ENCODE results near the gene POU2F1.

The POU2F1 gene

DNA sequence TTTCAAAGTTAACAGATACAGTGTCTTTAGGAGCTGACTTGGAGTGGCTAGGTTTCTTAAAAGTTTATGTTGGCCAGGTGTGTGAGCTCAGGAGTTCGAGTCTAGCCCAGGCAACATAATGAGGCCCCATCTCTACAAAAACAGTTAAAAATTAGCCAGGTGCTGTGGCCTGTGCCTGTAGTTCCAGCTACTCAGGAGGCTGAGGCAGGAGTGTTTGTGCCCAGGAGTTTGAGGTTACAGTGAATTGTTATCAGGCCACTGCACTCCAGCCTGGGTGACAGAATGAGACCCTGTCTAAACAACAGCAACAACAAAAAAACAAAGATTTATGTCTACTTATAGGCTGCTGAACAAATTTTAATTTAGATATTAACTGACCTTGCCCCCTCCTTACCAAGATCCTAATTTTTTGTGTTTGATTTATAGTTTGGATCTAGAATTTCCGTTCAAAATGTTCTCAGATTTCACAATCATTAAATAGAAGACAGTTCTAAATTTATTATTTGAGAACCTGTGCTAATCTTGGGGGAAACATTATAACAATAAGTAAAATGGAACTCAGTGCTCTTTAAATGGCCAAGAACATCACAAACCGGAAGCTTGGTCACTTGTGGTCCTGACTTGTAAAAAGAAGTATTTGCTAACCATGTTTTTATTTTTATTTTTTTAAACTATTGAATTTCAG, 67.8 kb downstream of the POU2F1 start:
- Mint-ChIP-seq H3K27me3 (no peaks in the 10 kb centered on the region), H3K36me3 (peaks cover 6% of the 10 kb centered on the region), H3K9me3 (peaks cover 2% of the 10 kb centered on the region), H3K27ac (no peak overlapping the region), H3K4me3 (no peak overlapping the region), H3K4me1 (peaks cover 38% of the 10 kb centered on the region)
- no peak for ATAC-seq (ENCODE audit: low read depth)
- DNase-seq (ENCODE audit: low spot score in 2 of 2), result no peak

DNA sequence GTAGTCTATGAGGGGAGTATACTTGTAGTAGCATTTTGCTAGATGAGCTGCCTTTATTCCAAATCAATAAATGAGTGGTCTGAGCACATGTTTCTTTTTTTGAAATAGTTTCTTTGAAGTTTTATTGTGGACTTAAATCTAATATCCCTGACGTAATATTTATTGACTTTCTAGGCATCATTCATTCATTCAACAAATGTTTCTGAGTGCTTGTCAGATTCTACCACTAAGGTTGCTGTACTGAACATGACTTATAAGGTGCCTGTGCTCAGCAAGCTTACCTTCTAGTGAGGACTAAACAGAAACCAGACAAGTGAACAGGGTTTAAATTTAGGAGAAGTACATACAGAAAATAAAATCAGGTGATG, 68.4 kb downstream of the POU2F1 start:
- Mint-ChIP-seq H3K36me3 (peaks cover 9% of the 10 kb centered on the region), H3K4me1 (peaks cover 41% of the 10 kb centered on the region), H3K27me3 (no peaks in the 10 kb centered on the region), H3K9me3 (peaks cover 2% of the 10 kb centered on the region), H3K4me3 (no peak overlapping the region), H3K27ac (no peak overlapping the region)
- ATAC-seq (ENCODE audit: low read depth) (no peak), DNase-seq (ENCODE audit: low spot score in 2 of 2) (no peak)

DNA sequence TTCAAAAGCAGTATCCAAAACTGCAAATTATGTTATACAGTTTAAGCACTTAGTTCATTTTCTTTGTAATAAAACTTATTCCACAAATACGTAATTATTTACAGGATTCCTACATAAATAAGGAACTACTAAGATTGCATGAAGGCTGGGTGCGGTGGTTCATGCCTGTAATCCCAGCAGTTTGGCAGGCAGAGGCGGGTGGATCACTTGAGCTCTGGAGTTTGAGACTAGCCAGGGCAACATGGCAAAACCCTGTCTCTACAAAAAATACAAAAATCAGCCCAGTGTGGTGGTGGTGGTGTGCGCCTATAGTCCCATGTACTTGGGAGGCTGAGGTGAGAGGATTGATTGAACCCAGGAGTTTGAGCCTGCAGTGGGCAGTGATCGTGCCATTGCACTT, 69.3 kb downstream of the POU2F1 start:
- peaks cover 12% of the 10 kb centered on the region for H3K36me3 Mint-ChIP-seq
- peaks cover 46% of the 10 kb centered on the region for H3K4me1 Mint-ChIP-seq
- H3K4me3 Mint-ChIP-seq, result no peak overlapping the region
- no peaks in the 10 kb centered on the region for H3K27me3 Mint-ChIP-seq
- H3K27ac Mint-ChIP-seq, result no peak overlapping the region
- DNase-seq (ENCODE audit: low spot score in 2 of 2), result no peak
- ATAC-seq (ENCODE audit: low read depth), result no peak
- H3K9me3 Mint-ChIP-seq, result peaks cover 3% of the 10 kb centered on the region

DNA sequence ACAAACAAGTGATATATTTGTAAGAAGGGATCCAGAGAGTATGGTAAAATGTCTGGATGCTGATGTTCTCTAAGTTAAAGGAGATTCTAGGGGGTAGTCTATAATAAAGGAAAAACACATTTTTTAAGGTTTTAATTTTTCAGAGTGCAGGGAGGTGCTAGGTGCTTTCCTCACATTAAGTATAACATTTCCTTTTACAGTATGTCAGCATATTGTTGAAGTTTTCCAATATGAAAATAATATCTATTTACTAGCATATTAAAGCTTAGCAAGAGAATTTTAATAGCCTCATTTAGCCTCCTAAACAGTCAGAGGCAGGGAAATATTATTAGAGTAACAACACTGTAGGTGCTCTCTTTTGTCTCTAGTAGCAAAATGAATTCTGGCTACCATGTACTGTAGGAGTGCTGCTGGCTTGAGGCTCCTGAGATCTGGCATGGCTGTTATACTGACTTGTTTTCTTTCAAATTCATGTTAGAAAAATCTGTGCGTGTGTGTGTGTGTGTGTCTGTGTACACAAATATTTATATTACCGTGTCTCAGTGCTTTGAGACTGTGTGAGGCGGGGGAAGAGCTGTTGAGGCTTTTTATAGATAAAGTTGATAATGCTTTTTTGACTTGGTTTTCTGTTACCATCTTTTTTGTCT, 71.0 kb downstream of the POU2F1 start:
- Mint-ChIP-seq H3K9me3 (peaks cover 7% of the 10 kb centered on the region), H3K27me3 (no peaks in the 10 kb centered on the region), H3K27ac (peak overlapping the region; percentile 38), H3K4me1 (peaks cover 40% of the 10 kb centered on the region), H3K36me3 (peaks cover 12% of the 10 kb centered on the region), H3K4me3 (no peak overlapping the region)
- DNase-seq (ENCODE audit: low spot score in 2 of 2), result no peak
- no peak for ATAC-seq (ENCODE audit: low read depth)

DNA sequence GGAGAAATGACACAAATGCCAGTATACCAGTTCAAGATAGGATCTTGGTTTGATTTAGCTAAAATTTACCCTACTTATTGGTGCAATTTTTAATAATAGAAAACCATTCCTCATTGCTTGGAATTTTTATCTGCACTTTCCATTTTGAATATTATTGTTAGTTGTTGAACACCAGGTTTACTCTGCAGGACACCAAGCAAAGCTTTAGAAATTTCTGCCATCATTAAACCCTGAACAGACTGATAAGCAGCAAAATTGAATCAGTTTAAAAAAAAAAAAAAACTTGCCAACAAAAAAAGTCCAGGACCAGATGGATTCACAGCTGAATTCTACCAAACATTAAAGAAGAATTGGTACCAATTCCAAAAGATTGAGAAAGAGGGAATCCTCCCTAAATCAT, 71.5 kb downstream of the POU2F1 start:
- ATAC-seq (ENCODE audit: low read depth) (no peak), DNase-seq (ENCODE audit: low spot score in 2 of 2) (no peak)
- Mint-ChIP-seq H3K27me3 (no peaks in the 10 kb centered on the region), H3K36me3 (peaks cover 12% of the 10 kb centered on the region), H3K4me1 (peaks cover 38% of the 10 kb centered on the region), H3K9me3 (peaks cover 7% of the 10 kb centered on the region), H3K27ac (peak overlapping the region; percentile 38), H3K4me3 (no peak overlapping the region)

DNA sequence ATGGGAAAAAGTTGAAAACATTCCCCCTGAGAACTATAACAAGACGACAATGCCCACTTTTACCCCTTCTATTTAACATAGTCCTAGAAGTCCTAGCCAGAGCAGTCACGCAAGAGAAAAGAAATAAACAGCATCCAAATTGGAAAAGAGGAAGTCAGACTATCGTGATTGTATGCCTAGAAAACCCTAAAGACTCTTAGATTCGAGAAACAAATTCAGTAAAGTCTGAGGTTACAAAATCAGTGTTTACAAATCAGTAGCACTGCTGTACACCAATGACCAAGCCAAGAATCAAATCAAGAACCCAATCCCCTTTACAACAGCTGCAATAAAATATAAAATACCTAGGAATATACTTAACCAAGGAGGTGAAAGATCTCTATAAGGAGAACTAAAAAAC, 72.4 kb downstream of the POU2F1 start:
- Mint-ChIP-seq H3K4me1 (peaks cover 36% of the 10 kb centered on the region), H3K4me3 (no peak overlapping the region), H3K9me3 (peaks cover 7% of the 10 kb centered on the region), H3K27me3 (no peaks in the 10 kb centered on the region), H3K27ac (peak overlapping the region; percentile 7), H3K36me3 (peaks cover 13% of the 10 kb centered on the region)
- DNase-seq (ENCODE audit: low spot score in 2 of 2) (no peak), ATAC-seq (ENCODE audit: low read depth) (no peak)

DNA sequence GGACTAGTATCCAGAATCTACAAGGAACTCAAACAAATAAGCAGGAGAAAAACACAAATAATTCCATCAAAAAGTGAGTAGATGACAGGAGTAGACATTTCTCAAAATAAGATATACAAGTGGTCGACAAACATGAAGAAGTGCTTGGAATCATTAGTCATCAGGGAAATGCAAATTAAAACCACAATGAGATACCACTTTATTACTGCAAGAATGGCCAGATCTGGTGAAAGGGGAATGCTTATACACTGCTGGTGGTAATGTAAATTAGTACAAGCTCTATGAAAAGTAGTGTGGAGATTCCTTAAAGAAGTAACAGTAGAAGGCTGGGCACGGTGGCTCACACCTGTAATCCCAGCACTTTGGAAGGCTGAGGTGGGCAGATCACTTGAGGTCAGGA, 73.8 kb downstream of the POU2F1 start:
- Mint-ChIP-seq H3K36me3 (peaks cover 13% of the 10 kb centered on the region), H3K4me3 (no peak overlapping the region)
- no peak for ATAC-seq (ENCODE audit: low read depth)

DNA sequence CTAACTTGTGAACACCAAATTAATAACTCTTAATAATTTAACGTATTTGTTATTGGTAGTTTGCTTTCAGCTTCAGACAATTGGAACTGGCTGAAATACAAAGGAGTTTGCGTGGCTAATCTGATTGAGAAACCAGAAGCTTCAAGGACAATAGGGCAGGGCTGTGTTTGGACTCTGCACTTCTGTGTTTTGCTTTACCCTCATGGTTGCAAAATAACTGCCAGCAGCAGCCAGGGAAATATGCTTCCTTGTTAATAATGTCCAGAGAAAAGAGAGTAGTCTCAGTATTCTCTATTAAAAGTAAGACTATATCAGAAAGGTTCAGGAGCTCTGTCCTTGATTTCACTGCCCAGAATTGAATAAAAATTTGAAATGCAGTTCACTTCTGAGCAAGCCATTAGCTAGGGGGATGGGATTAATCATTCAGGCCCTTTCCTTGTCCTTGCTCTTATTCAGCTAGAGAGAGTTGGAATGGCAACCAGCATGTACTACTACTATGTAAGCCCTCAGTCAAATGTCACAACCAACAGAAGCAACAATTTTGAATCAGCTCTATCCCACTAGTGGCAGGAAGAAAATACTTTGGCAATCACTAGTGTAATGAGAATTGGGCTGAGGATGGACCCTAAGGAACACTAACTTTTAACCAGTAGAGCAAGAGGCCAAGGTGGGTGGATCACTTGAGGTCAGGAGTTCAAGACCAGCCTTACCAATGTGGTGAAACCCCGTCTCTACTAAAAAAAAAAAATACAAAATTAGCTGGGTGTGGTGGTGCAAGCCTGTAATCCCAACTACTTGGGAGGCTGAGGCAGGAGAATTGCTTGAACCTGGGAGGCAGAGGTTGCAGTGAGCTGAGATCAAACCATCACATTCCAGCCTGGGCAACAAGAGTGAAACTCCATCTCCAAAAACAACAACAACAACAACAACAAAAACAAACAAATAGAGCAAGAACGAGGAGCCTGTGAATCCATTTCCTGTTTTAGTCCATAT, 76.8 kb downstream of the POU2F1 start:
- DNase-seq (ENCODE audit: low spot score in 2 of 2), result no peak

More for the DNA sequence above, 73.8 kb downstream of the POU2F1 start:
- no peaks in the 10 kb centered on the region for H3K27me3 Mint-ChIP-seq
- no peak overlapping the region for H3K27ac Mint-ChIP-seq
- H3K9me3 Mint-ChIP-seq, result peaks cover 7% of the 10 kb centered on the region
- peaks cover 31% of the 10 kb centered on the region for H3K4me1 Mint-ChIP-seq
- DNase-seq (ENCODE audit: low spot score in 2 of 2), result no peak

DNA sequence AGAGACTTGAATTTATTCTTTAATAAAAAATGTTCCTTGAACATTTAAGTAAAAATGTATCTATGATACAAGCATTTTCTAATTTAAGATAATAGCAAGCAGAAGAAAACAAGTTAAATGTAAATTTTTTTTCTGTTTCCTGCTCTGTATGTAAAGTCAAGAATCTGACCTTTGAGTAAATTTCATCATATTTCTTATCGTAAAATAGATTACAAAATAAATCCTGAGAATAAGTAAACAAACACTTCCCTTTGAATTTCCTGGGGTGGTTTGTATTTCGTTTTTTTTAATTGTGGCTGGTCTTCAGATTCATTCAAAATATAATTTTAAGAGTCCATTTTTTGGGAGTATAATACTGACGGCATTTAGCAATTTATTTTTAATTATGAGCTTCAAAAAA, 77.6 kb downstream of the POU2F1 start:
- peaks cover 5% of the 10 kb centered on the region for H3K9me3 Mint-ChIP-seq
- H3K4me3 Mint-ChIP-seq, result no peak overlapping the region
- DNase-seq (ENCODE audit: low spot score in 2 of 2), result no peak
- ATAC-seq (ENCODE audit: low read depth), result no peak
- H3K4me1 Mint-ChIP-seq, result peaks cover 26% of the 10 kb centered on the region
- H3K36me3 Mint-ChIP-seq, result peaks cover 11% of the 10 kb centered on the region
- H3K27ac Mint-ChIP-seq, result no peak overlapping the region
- no peaks in the 10 kb centered on the region for H3K27me3 Mint-ChIP-seq

More for the DNA sequence above, 76.8 kb downstream of the POU2F1 start:
- H3K27ac Mint-ChIP-seq, result no peak overlapping the region
- H3K36me3 Mint-ChIP-seq, result peaks cover 15% of the 10 kb centered on the region
- peaks cover 34% of the 10 kb centered on the region for H3K4me1 Mint-ChIP-seq
- no peaks in the 10 kb centered on the region for H3K27me3 Mint-ChIP-seq
- H3K9me3 Mint-ChIP-seq, result peaks cover 5% of the 10 kb centered on the region
- no peak for ATAC-seq (ENCODE audit: low read depth)
- H3K4me3 Mint-ChIP-seq, result no peak overlapping the region

DNA sequence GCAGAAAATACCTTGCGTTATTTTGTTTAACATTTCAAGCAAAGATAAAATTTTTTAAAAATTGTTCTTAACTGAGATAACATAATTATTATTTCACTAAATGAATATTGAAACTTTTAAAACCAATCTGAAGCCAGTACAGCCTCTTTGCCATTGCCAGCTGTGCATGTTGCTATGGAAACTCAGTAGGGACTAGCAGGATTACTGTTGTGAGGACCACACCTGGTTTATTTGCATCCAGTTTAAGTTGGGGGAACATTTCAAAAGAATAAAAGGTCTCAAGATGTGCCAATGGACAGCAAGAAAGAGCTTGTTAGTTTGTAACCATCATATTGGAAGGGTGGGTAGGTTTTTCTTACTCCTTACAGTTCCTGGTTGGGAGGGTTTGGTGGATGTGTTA, 80.7 kb downstream of the POU2F1 start:
- H3K4me3 Mint-ChIP-seq, result no peak overlapping the region
- H3K27me3 Mint-ChIP-seq, result no peaks in the 10 kb centered on the region
- peaks cover 5% of the 10 kb centered on the region for H3K36me3 Mint-ChIP-seq
- peaks cover 15% of the 10 kb centered on the region for H3K4me1 Mint-ChIP-seq
- peak overlapping the region; percentile 82 for H3K27ac Mint-ChIP-seq
- no peak for DNase-seq (ENCODE audit: low spot score in 2 of 2)
- ATAC-seq (ENCODE audit: low read depth), result no peak
- no peaks in the 10 kb centered on the region for H3K9me3 Mint-ChIP-seq

DNA sequence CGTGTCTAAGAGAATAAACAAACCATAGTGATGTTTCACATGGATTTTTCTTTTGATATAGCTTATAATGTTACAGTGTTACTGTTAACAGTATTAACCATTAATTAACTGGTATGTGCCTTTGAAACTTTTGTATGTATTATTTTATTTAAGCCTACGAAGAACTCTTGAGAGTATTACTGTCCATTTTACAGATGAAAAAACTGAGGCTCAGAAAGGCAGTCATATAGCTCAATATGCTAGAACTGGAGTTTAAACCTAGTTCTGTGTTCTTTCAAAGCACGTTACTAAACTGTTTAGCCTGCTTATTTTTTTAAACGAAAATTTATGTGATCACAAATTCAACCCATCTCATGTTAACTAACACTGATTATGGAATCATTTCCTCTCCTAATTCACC, 83.5 kb downstream of the POU2F1 start:
- Mint-ChIP-seq H3K27ac (no peak overlapping the region), H3K4me3 (no peak overlapping the region), H3K9me3 (no peaks in the 10 kb centered on the region), H3K4me1 (peaks cover 14% of the 10 kb centered on the region), H3K36me3 (peaks cover 8% of the 10 kb centered on the region), H3K27me3 (no peaks in the 10 kb centered on the region)
- no peak for ATAC-seq (ENCODE audit: low read depth)
- DNase-seq (ENCODE audit: low spot score in 2 of 2), result no peak

DNA sequence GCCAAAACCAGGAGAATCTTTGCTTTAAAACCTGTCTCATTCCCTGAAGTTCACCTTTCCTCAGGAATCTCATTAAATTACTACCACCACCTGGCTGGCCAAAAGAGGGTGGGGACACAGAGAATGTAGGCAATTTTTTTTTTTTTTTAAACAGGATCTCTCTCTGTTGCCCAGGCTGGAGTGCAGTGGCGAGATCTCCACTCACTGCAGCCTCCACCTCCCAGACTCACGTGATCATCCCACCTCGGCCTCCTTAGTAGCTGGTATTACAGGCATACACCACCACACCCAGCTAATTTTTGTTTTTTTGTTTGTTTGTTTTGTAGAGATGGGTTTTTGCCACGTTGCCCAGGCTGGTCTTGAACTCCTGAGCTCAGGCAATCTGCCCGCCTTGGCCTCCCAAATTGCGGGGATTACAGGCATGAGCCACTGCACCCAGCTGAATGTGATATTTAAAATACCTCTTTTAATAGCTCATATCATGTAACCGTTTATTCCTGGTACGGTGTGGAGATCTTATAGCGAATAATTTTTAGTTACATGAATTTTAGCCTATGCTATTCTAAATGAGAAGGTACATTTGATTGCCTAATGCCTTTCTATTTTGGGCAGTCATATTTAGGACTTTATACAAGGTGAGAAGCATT, 84.5 kb downstream of the POU2F1 start:
- Mint-ChIP-seq H3K27ac (no peak overlapping the region), H3K36me3 (peaks cover 5% of the 10 kb centered on the region), H3K4me3 (no peak overlapping the region), H3K27me3 (no peaks in the 10 kb centered on the region), H3K4me1 (peaks cover 12% of the 10 kb centered on the region), H3K9me3 (no peaks in the 10 kb centered on the region)
- DNase-seq (ENCODE audit: low spot score in 2 of 2) (no peak), ATAC-seq (ENCODE audit: low read depth) (no peak)

DNA sequence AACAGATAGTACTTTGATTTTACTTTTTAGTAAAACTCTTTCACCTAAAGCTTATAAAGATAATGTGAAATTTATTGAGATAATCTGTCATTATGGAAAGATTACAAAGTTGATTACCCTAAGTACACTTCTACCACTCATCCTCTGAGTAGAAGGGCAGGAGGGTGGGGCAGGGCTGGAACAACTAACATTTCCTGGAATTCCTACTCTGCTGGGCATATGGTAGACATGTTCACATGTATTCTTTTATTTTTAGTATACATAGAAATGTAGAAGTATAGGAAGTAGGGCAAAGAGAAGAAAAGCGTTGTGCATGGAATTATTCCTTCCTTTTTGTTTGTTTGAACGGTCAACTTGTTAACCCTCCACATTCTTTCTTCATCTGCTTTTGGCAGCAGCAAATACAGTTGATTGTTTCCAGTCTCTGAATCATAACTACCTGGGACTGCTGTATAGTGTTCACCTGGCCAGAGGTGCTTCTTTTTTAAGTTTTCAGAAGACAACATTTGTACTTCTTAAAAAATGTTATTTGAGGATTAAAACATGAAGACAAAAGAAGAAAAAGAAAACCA, 85.1 kb downstream of the POU2F1 start:
- H3K4me1 Mint-ChIP-seq, result peaks cover 12% of the 10 kb centered on the region
- no peak for DNase-seq (ENCODE audit: low spot score in 2 of 2)
- no peak overlapping the region for H3K27ac Mint-ChIP-seq
- H3K4me3 Mint-ChIP-seq, result no peak overlapping the region
- ATAC-seq (ENCODE audit: low read depth), result no peak
- no peaks in the 10 kb centered on the region for H3K9me3 Mint-ChIP-seq
- peaks cover 7% of the 10 kb centered on the region for H3K36me3 Mint-ChIP-seq
- H3K27me3 Mint-ChIP-seq, result no peaks in the 10 kb centered on the region

All from memory B cell (primary cell).